ENCODE results near the gene GANAB.

DNA sequence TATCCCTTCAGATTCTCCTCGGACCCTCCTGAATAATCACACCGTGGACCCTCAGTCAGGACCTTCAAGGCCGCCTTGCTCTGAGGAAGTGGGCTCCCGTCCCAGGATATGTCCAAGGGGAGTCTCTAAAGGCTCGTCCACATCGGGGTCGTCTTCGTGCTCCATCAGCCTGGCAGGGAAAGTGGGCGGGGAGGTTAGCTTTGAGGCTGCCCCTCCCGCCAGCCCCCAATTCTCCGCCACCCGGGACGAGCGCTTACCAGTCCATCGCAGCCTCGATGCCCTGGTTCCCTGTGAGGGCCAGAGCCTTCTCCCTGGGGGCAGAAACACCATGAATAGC is 32.0 kb upstream of the GANAB start:
- TF ChIP-seq NCOA5 (CRISPR knock-in tag; IDR thresholded peaks at IDR 0.05) = no peak
- TF ChIP-seq, protein P1, sequence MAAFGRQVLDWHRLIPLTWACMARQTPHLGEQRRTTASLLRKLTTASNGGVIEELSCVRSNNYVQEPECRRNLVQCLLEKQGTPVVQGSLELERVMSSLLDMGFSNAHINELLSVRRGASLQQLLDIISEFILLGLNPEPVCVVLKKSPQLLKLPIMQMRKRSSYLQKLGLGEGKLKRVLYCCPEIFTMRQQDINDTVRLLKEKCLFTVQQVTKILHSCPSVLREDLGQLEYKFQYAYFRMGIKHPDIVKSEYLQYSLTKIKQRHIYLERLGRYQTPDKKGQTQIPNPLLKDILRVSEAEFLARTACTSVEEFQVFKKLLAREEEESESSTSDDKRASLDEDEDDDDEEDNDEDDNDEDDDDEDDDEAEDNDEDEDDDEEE (CRISPR knock-in tag; IDR thresholded peaks at IDR 0.05) = no peak
- TF ChIP-seq ZNF263 (CRISPR knock-in tag; IDR thresholded peaks at IDR 0.05) = no peak
- no peak for TF ChIP-seq TAF1 (CRISPR knock-in tag; IDR thresholded peaks at IDR 0.05)
